ENCODE measurements around the gene SLC19A2.
A peak's percentile ranks its signal among the peaks of the same experiment; 100 is the strongest.

SLC19A2 gene

GRCh38 chr1:169526120-169526832, 40.5 kb upstream of the SLC19A2 start:
- H3K4me1 ChIP-seq (ENCODE audit: control insufficient read depth in 1 of 2, insufficient read depth in 2 of 2, low read length in 2 of 2): peaks cover 2 to 10% of the 10 kb centered on the region in 2 experiments
- no peak overlapping the region for H3K14ac ChIP-seq (ENCODE audit: low read length)
- H4K12ac ChIP-seq (ENCODE audit: low read depth, low read length): no peak overlapping the region
- no peaks in the 10 kb centered on the region for H3K9me3 ChIP-seq (ENCODE audit: insufficient read depth, low read depth, low read length)
- H2BK12ac ChIP-seq (ENCODE audit: low read length): no peak overlapping the region
- no peak overlapping the region for H2AK5ac ChIP-seq (ENCODE audit: low read length)
- H3K36me3 ChIP-seq (ENCODE audit: control insufficient read depth in 1 of 2, insufficient read depth in 2 of 2, low read length in 2 of 2): no peaks in the 10 kb centered on the region
- no peak overlapping the region for H2AFZ ChIP-seq (ENCODE audit: insufficient read depth, low read length, poor library complexity)
- no peak overlapping the region for H3K4me2 ChIP-seq (ENCODE audit: low read length)
- H3K9ac ChIP-seq (ENCODE audit: low read length): no peak overlapping the region
- H3K27ac ChIP-seq (ENCODE audit: low read depth, low read length): no peak overlapping the region
- H2BK5ac ChIP-seq (ENCODE audit: low read depth, low read length, poor library complexity): no peak overlapping the region
- no peaks in the 10 kb centered on the region for H3K79me2 ChIP-seq (ENCODE audit: control insufficient read depth, insufficient read depth, low read length, poor library complexity)
- H3K18ac ChIP-seq (ENCODE audit: low read length): no peak overlapping the region
- no peaks in the 10 kb centered on the region for H3K27me3 ChIP-seq (ENCODE audit: insufficient read depth, low read length)
- no peak overlapping the region for H4K91ac ChIP-seq (ENCODE audit: low read depth, low read length)
- H3K4me3 ChIP-seq (ENCODE audit: low read depth, low read length): no peak overlapping the region
- no CpG with 5 or more reads among the region's 1 CpG for WGBS (ENCODE audit: extremely low coverage, insufficient coverage, insufficient read length)
- no peak overlapping the region for H3K4ac ChIP-seq (ENCODE audit: low read depth, low read length)
- H3K23ac ChIP-seq (ENCODE audit: low read length): no peak overlapping the region
- no peak for DNase-seq
- no peak overlapping the region for H2BK120ac ChIP-seq (ENCODE audit: insufficient read depth, low read length, poor library complexity)
- H4K8ac ChIP-seq (ENCODE audit: low read depth, low read length): no peak overlapping the region
- peaks cover 6% of the 10 kb centered on the region for H3K79me1 ChIP-seq (ENCODE audit: low read length)

GRCh38 chr1:169525391-169525790, 39.6 kb upstream of the SLC19A2 start:
- Histone ChIP-seq H2BK120ac (ENCODE audit: insufficient read depth, low read length, poor library complexity) (no peak overlapping the region), H4K12ac (ENCODE audit: low read depth, low read length) (no peak overlapping the region), H3K14ac (ENCODE audit: low read length) (no peak overlapping the region), H3K23ac (ENCODE audit: low read length) (no peak overlapping the region), H3K9ac (ENCODE audit: low read length) (no peak overlapping the region), H2BK5ac (ENCODE audit: low read depth, low read length, poor library complexity) (no peak overlapping the region), H3K79me1 (ENCODE audit: low read length) (peaks cover 8% of the 10 kb centered on the region), H4K8ac (ENCODE audit: low read depth, low read length) (no peak overlapping the region), H2AK5ac (ENCODE audit: low read length) (no peak overlapping the region), H3K9me3 (ENCODE audit: insufficient read depth, low read depth, low read length) (no peaks in the 10 kb centered on the region), H3K4me1 (ENCODE audit: control insufficient read depth in 1 of 2, insufficient read depth in 2 of 2, low read length in 2 of 2) (peaks cover 2 to 7% of the 10 kb centered on the region in 2 experiments), H3K4me3 (ENCODE audit: low read depth, low read length) (no peak overlapping the region), H3K79me2 (ENCODE audit: control insufficient read depth, insufficient read depth, low read length, poor library complexity) (no peaks in the 10 kb centered on the region), H3K27ac (ENCODE audit: low read depth, low read length) (no peak overlapping the region), H3K18ac (ENCODE audit: low read length) (no peak overlapping the region), H4K91ac (ENCODE audit: low read depth, low read length) (no peak overlapping the region), H3K36me3 (ENCODE audit: control insufficient read depth in 1 of 2, insufficient read depth in 2 of 2, low read length in 2 of 2) (no peaks in the 10 kb centered on the region), H2BK12ac (ENCODE audit: low read length) (no peak overlapping the region), H2AFZ (ENCODE audit: insufficient read depth, low read length, poor library complexity) (no peak overlapping the region), H3K27me3 (ENCODE audit: insufficient read depth, low read length) (no peaks in the 10 kb centered on the region), H3K4ac (ENCODE audit: low read depth, low read length) (no peak overlapping the region), H3K4me2 (ENCODE audit: low read length) (no peak overlapping the region)
- DNase-seq: peak in 1 of 2 donors; percentile 78
- no CpG with 5 or more reads among the region's 1 CpG for WGBS (ENCODE audit: extremely low coverage, insufficient coverage, insufficient read length)

DNA sequence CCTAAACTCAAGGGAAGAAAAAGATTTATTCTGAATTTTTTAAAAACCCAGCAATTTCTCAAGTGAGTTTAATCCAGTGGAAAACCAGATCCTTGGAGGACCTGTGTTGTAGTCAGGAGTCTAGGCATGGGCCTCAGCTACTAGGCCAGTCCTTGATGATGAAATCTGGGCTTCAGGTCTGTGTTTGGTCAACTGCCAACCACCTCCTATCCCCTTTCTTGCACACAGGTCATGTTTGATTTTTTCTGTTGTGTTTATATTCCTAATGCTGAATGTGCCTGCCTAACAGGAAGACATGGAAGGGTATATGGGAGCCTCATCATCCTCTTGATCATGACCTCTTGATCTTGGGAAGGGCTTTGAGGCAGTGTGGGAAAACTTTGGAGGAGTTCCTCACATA, 38.2 kb upstream of the SLC19A2 start:
- Histone ChIP-seq H4K8ac (ENCODE audit: low read depth, low read length) (no peak overlapping the region), H3K27me3 (ENCODE audit: insufficient read depth, low read length) (no peaks in the 10 kb centered on the region), H3K4me1 (ENCODE audit: control insufficient read depth in 1 of 2, insufficient read depth in 2 of 2, low read length in 2 of 2) (peaks cover 2 to 7% of the 10 kb centered on the region in 2 experiments), H3K14ac (ENCODE audit: low read length) (no peak overlapping the region), H3K18ac (ENCODE audit: low read length) (no peak overlapping the region), H3K23ac (ENCODE audit: low read length) (no peak overlapping the region), H2AFZ (ENCODE audit: insufficient read depth, low read length, poor library complexity) (no peak overlapping the region), H3K4me3 (ENCODE audit: low read depth, low read length) (no peak overlapping the region), H4K12ac (ENCODE audit: low read depth, low read length) (no peak overlapping the region), H2BK5ac (ENCODE audit: low read depth, low read length, poor library complexity) (no peak overlapping the region), H3K79me1 (ENCODE audit: low read length) (peaks cover 7% of the 10 kb centered on the region), H3K36me3 (ENCODE audit: control insufficient read depth in 1 of 2, insufficient read depth in 2 of 2, low read length in 2 of 2) (no peaks in the 10 kb centered on the region), H3K9ac (ENCODE audit: low read length) (no peak overlapping the region), H3K4ac (ENCODE audit: low read depth, low read length) (no peak overlapping the region), H2AK5ac (ENCODE audit: low read length) (no peak overlapping the region), H3K9me3 (ENCODE audit: insufficient read depth, low read depth, low read length) (no peaks in the 10 kb centered on the region), H4K91ac (ENCODE audit: low read depth, low read length) (no peak overlapping the region), H2BK12ac (ENCODE audit: low read length) (no peak overlapping the region), H3K4me2 (ENCODE audit: low read length) (no peak overlapping the region), H3K79me2 (ENCODE audit: control insufficient read depth, insufficient read depth, low read length, poor library complexity) (no peaks in the 10 kb centered on the region), H3K27ac (ENCODE audit: low read depth, low read length) (no peak overlapping the region), H2BK120ac (ENCODE audit: insufficient read depth, low read length, poor library complexity) (no peak overlapping the region)
- no peak for DNase-seq

GRCh38 chr1:169521226-169521625, 35.5 kb upstream of the SLC19A2 start:
- peaks cover 1% of the 10 kb centered on the region for H3K79me1 ChIP-seq (ENCODE audit: low read length)
- no peak overlapping the region for H3K27ac ChIP-seq (ENCODE audit: low read depth, low read length)
- no peak overlapping the region for H2AFZ ChIP-seq (ENCODE audit: insufficient read depth, low read length, poor library complexity)
- H3K18ac ChIP-seq (ENCODE audit: low read length): no peak overlapping the region
- H3K9ac ChIP-seq (ENCODE audit: low read length): no peak overlapping the region
- no peak for DNase-seq
- no peak overlapping the region for H3K4me3 ChIP-seq (ENCODE audit: low read depth, low read length)
- H3K4ac ChIP-seq (ENCODE audit: low read depth, low read length): no peak overlapping the region
- H2BK5ac ChIP-seq (ENCODE audit: low read depth, low read length, poor library complexity): peak overlapping the region; percentile 21
- no peak overlapping the region for H2BK12ac ChIP-seq (ENCODE audit: low read length)
- H3K79me2 ChIP-seq (ENCODE audit: control insufficient read depth, insufficient read depth, low read length, poor library complexity): no peaks in the 10 kb centered on the region
- H2BK120ac ChIP-seq (ENCODE audit: insufficient read depth, low read length, poor library complexity): no peak overlapping the region
- H3K14ac ChIP-seq (ENCODE audit: low read length): no peak overlapping the region
- no peak overlapping the region for H4K8ac ChIP-seq (ENCODE audit: low read depth, low read length)
- no peaks in the 10 kb centered on the region for H3K9me3 ChIP-seq (ENCODE audit: insufficient read depth, low read depth, low read length)
- no peak overlapping the region for H4K91ac ChIP-seq (ENCODE audit: low read depth, low read length)
- H4K12ac ChIP-seq (ENCODE audit: low read depth, low read length): no peak overlapping the region
- H3K4me2 ChIP-seq (ENCODE audit: low read length): no peak overlapping the region
- H3K36me3 ChIP-seq (ENCODE audit: control insufficient read depth in 1 of 2, insufficient read depth in 2 of 2, low read length in 2 of 2): no peaks in the 10 kb centered on the region
- H3K27me3 ChIP-seq (ENCODE audit: insufficient read depth, low read length): no peaks in the 10 kb centered on the region
- H2AK5ac ChIP-seq (ENCODE audit: low read length): no peak overlapping the region
- WGBS (ENCODE audit: extremely low coverage, insufficient coverage, insufficient read length): no CpG with 5 or more reads among the region's 1 CpG
- no peaks in the 10 kb centered on the region for H3K4me1 ChIP-seq (ENCODE audit: control insufficient read depth in 1 of 2, insufficient read depth in 2 of 2, low read length in 2 of 2)
- no peak overlapping the region for H3K23ac ChIP-seq (ENCODE audit: low read length)

All from trophoblast cell (in vitro differentiated cells and primary cell).